ENCODE measurements around the gene ABTB2.

DNA sequence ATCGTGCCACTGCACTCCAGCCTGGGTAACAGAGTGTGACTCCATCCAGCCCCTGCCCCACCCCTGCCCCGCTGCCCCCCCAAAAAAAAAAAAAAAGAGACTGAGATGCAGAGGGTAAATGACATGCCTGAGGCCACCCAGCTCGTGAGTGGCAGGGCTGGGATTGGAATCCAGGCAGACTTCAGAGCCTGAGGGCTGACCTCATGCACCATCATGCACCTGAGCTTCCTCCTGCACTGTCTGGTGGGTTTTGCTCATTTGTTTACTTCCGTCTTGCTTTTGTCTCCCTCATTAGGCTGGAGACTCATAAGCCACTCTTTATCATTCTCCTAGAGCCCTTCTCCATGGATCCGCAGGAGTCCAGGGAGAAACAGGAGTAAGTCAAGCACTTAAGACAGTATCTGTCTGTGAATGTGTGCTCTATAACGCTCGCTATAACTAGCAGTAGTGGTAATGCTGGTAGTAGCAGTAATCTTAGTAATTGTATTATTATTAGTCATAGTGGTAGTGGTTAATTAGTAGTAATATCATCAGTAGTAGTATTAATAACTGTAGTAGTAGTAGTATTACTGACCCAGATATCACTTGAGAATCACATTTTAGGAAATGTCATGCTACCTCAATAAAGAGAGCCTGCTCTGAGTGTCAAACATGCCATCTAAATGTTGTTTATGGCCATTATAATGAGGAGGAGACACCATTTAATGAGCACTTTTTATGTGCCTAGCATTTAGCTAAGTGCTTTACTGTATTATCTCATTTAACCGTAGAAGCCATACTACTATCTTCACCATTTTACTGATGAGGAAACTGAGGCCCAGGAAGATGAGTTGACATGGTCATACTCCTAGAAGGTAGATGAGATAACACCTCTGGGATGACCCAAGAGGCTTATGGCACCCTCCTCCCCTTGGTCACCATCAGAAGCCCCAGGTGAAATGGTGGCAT, 167.3 kb downstream of the ABTB2 start:
- TF ChIP-seq, protein P1, sequence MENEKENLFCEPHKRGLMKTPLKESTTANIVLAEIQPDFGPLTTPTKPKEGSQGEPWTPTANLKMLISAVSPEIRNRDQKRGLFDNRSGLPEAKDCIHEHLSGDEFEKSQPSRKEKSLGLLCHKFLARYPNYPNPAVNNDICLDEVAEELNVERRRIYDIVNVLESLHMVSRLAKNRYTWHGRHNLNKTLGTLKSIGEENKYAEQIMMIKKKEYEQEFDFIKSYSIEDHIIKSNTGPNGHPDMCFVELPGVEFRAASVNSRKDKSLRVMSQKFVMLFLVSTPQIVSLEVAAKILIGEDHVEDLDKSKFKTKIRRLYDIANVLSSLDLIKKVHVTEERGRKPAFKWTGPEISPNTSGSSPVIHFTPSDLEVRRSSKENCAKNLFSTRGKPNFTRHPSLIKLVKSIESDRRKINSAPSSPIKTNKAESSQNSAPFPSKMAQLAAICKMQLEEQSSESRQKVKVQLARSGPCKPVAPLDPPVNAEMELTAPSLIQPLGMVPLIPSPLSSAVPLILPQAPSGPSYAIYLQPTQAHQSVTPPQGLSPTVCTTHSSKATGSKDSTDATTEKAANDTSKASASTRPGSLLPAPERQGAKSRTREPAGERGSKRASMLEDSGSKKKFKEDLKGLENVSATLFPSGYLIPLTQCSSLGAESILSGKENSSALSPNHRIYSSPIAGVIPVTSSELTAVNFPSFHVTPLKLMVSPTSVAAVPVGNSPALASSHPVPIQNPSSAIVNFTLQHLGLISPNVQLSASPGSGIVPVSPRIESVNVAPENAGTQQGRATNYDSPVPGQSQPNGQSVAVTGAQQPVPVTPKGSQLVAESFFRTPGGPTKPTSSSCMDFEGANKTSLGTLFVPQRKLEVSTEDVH (IDR thresholded peaks at IDR 0.05; ENCODE audit: low read depth, partially characterized antibody), result no peak
- no peak for TF ChIP-seq IRF4 (IDR thresholded peaks at IDR 0.05; ENCODE audit: low read depth, low read length)
- TF ChIP-seq, protein P2, sequence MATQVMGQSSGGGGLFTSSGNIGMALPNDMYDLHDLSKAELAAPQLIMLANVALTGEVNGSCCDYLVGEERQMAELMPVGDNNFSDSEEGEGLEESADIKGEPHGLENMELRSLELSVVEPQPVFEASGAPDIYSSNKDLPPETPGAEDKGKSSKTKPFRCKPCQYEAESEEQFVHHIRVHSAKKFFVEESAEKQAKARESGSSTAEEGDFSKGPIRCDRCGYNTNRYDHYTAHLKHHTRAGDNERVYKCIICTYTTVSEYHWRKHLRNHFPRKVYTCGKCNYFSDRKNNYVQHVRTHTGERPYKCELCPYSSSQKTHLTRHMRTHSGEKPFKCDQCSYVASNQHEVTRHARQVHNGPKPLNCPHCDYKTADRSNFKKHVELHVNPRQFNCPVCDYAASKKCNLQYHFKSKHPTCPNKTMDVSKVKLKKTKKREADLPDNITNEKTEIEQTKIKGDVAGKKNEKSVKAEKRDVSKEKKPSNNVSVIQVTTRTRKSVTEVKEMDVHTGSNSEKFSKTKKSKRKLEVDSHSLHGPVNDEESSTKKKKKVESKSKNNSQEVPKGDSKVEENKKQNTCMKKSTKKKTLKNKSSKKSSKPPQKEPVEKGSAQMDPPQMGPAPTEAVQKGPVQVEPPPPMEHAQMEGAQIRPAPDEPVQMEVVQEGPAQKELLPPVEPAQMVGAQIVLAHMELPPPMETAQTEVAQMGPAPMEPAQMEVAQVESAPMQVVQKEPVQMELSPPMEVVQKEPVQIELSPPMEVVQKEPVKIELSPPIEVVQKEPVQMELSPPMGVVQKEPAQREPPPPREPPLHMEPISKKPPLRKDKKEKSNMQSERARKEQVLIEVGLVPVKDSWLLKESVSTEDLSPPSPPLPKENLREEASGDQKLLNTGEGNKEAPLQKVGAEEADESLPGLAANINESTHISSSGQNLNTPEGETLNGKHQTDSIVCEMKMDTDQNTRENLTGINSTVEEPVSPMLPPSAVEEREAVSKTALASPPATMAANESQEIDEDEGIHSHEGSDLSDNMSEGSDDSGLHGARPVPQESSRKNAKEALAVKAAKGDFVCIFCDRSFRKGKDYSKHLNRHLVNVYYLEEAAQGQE (IDR thresholded peaks at IDR 0.05; ENCODE audit: low read depth, low read length), result no peak
- TF ChIP-seq, protein P3, sequence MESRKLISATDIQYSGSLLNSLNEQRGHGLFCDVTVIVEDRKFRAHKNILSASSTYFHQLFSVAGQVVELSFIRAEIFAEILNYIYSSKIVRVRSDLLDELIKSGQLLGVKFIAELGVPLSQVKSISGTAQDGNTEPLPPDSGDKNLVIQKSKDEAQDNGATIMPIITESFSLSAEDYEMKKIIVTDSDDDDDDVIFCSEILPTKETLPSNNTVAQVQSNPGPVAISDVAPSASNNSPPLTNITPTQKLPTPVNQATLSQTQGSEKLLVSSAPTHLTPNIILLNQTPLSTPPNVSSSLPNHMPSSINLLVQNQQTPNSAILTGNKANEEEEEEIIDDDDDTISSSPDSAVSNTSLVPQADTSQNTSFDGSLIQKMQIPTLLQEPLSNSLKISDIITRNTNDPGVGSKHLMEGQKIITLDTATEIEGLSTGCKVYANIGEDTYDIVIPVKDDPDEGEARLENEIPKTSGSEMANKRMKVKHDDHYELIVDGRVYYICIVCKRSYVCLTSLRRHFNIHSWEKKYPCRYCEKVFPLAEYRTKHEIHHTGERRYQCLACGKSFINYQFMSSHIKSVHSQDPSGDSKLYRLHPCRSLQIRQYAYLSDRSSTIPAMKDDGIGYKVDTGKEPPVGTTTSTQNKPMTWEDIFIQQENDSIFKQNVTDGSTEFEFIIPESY (IDR thresholded peaks at IDR 0.05), result no peak
